ENCODE results near the gene TANC1. TPM values are rescaled to one million over a fixed set of nuclear protein-coding genes. Genes with fewer than 3 reads are reported as not detected.

Gene TANC1
- total RNA-seq, 2 experiments from 2014 or later: 0.15 to 0.25 TPM

GRCh38 chr2:158993030-158993429 is 24.6 kb downstream of the TANC1 start:
- ChIA-PET POLR2A (no interaction called here), CTCF (no interaction called here)

- ChIA-PET CTCF (no interaction called here), POLR2A (no interaction called here)
Observed at GRCh38 chr2:158993721-158994587, 25.5 kb downstream of the TANC1 start.

- ChIA-PET POLR2A (no interaction called here), CTCF (no interaction called here)
Observed at GRCh38 chr2:158994920-158995676, 26.7 kb downstream of the TANC1 start.

GRCh38 chr2:158995677-158996049 is 27.2 kb downstream of the TANC1 start:
- ChIA-PET CTCF (no interaction called here), POLR2A (no interaction called here)

- ChIA-PET CTCF (interaction anchor here (1.1 kb wide), 1 partner anchor 16 kb away, joined by 3 read pairs; no protein-coding TSS in a partner anchor), POLR2A (no interaction called here)
Observed at GRCh38 chr2:158996378-158996993, 28.0 kb downstream of the TANC1 start.

- ChIA-PET CTCF (interaction anchor here (0.6 to 1.1 kb wide), 2 partner anchors 10 to 15 kb away, joined by 3 read pairs; no protein-coding TSS in a partner anchor), POLR2A (no interaction called here)
Observed at GRCh38 chr2:158997037-158997790, 28.8 kb downstream of the TANC1 start.

GRCh38 chr2:158998551-158999248 is 30.3 kb downstream of the TANC1 start:
- ChIA-PET CTCF (interaction anchor here (0.6 to 1.2 kb wide), 2 partner anchors 13 to 26 kb away, joined by 3 read pairs; no protein-coding TSS in a partner anchor), POLR2A (no interaction called here)

GRCh38 chr2:158999458-158999857 is 31.0 kb downstream of the TANC1 start:
- CTCF ChIA-PET: interaction anchor here (0.6 kb wide), 1 partner anchor 12 kb away, joined by 3 read pairs; no protein-coding TSS in a partner anchor
- POLR2A ChIA-PET: no interaction called here

GRCh38 chr2:159000072-159000471 is 31.6 kb downstream of the TANC1 start:
- CTCF ChIA-PET: no interaction called here
- POLR2A ChIA-PET: no interaction called here

- ChIA-PET CTCF (no interaction called here), POLR2A (no interaction called here)
Observed at GRCh38 chr2:159002462-159003111, 34.1 kb downstream of the TANC1 start.

- POLR2A ChIA-PET: no interaction called here
- CTCF ChIA-PET: no interaction called here
Observed at GRCh38 chr2:159003555-159003954, 35.1 kb downstream of the TANC1 start.

GRCh38 chr2:159004849-159005248 is 36.4 kb downstream of the TANC1 start:
- POLR2A ChIA-PET: no interaction called here
- CTCF ChIA-PET: no interaction called here

GRCh38 chr2:159009940-159010339 is 41.5 kb downstream of the TANC1 start:
- ChIA-PET POLR2A (no interaction called here), CTCF (no interaction called here)

- POLR2A ChIA-PET: no interaction called here
- CTCF ChIA-PET: no interaction called here
Observed at GRCh38 chr2:159010340-159010739, 41.9 kb downstream of the TANC1 start.

- POLR2A ChIA-PET: no interaction called here
- CTCF ChIA-PET: no interaction called here
Observed at GRCh38 chr2:159010963-159011362, 42.5 kb downstream of the TANC1 start.

- CTCF ChIA-PET: interaction anchor here (1.0 kb wide), 1 partner anchor 15 kb away, joined by 3 read pairs; no protein-coding TSS in a partner anchor
Observed at GRCh38 chr2:159012142-159012541, 43.7 kb downstream of the TANC1 start.

GRCh38 chr2:159013103-159013502 is 44.7 kb downstream of the TANC1 start:
- POLR2A ChIA-PET: no interaction called here
- CTCF ChIA-PET: no interaction called here

More at GRCh38 chr2:159012142-159012541, 43.7 kb downstream of the TANC1 start:
- POLR2A ChIA-PET: no interaction called here

- ChIA-PET POLR2A (no interaction called here), CTCF (no interaction called here)
Observed at GRCh38 chr2:159015174-159015573, 46.7 kb downstream of the TANC1 start.

GRCh38 chr2:159015823-159016222 is 47.4 kb downstream of the TANC1 start:
- POLR2A ChIA-PET: no interaction called here
- CTCF ChIA-PET: no interaction called here

Measured in activated CD8-positive, alpha-beta memory T cell treated with anti-CD3 and anti-CD28 coated beads for 36 hours (primary cell).